Measurements from ENCODE around the gene SULT4A1. TPM values are rescaled to one million over a fixed set of nuclear protein-coding genes. Genes with fewer than 3 reads are reported as not detected.
A peak's percentile ranks its signal among the peaks of the same experiment; 100 is the strongest.

Gene SULT4A1
- total and polyA plus RNA-seq, 2 experiments from 2014 or later, result 1.1 to 2.8 TPM

- no peaks in the 10 kb centered on the region for H3K9me3 ChIP-seq (ENCODE audit: low read depth)
- H3K36me3 ChIP-seq (replicated peaks; ENCODE audit: insufficient read depth, low read depth), result no peaks in the 10 kb centered on the region
- no peak overlapping the region for H2AFZ ChIP-seq
- TF ChIP-seq, protein P1, sequence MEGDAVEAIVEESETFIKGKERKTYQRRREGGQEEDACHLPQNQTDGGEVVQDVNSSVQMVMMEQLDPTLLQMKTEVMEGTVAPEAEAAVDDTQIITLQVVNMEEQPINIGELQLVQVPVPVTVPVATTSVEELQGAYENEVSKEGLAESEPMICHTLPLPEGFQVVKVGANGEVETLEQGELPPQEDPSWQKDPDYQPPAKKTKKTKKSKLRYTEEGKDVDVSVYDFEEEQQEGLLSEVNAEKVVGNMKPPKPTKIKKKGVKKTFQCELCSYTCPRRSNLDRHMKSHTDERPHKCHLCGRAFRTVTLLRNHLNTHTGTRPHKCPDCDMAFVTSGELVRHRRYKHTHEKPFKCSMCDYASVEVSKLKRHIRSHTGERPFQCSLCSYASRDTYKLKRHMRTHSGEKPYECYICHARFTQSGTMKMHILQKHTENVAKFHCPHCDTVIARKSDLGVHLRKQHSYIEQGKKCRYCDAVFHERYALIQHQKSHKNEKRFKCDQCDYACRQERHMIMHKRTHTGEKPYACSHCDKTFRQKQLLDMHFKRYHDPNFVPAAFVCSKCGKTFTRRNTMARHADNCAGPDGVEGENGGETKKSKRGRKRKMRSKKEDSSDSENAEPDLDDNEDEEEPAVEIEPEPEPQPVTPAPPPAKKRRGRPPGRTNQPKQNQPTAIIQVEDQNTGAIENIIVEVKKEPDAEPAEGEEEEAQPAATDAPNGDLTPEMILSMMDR (IDR thresholded peaks at IDR 0.05; ENCODE audit: poor library complexity), result no peak
- TF ChIP-seq EZH2phosphoT487 (IDR thresholded peaks at IDR 0.05; ENCODE audit: low read depth, severe bottlenecking, unreplicated experiment), result no peak
- TF ChIP-seq EZH2 (IDR thresholded peaks at IDR 0.05; ENCODE audit: borderline replicate concordance), result no peak
- H3K9me2 ChIP-seq (replicated peaks; ENCODE audit: insufficient read depth), result no peaks in the 10 kb centered on the region
- H3K27me3 ChIP-seq, result no peaks in the 10 kb centered on the region
- no peaks in the 10 kb centered on the region for H3K79me2 ChIP-seq
- DNase-seq (ENCODE audit: low spot score), result no peak
- H3K4me3 ChIP-seq, result no peak overlapping the region
- H3K4me1 ChIP-seq (ENCODE audit: insufficient read depth), result no peaks in the 10 kb centered on the region
- WGBS (ENCODE audit: low lambda C conversion rate, missing lambda C conversion rate), result 90% methylated on average over 13 of the region's 13 CpGs
- H4K20me1 ChIP-seq (ENCODE audit: insufficient read depth, poor library complexity, severe bottlenecking), result no peaks in the 10 kb centered on the region
- no peak overlapping the region for H3K4me2 ChIP-seq
- H3K27ac ChIP-seq, result no peak overlapping the region
These were observed 12.6 kb downstream of the SULT4A1 start for GRCh38 chr22:43849731-43850130.

DNA sequence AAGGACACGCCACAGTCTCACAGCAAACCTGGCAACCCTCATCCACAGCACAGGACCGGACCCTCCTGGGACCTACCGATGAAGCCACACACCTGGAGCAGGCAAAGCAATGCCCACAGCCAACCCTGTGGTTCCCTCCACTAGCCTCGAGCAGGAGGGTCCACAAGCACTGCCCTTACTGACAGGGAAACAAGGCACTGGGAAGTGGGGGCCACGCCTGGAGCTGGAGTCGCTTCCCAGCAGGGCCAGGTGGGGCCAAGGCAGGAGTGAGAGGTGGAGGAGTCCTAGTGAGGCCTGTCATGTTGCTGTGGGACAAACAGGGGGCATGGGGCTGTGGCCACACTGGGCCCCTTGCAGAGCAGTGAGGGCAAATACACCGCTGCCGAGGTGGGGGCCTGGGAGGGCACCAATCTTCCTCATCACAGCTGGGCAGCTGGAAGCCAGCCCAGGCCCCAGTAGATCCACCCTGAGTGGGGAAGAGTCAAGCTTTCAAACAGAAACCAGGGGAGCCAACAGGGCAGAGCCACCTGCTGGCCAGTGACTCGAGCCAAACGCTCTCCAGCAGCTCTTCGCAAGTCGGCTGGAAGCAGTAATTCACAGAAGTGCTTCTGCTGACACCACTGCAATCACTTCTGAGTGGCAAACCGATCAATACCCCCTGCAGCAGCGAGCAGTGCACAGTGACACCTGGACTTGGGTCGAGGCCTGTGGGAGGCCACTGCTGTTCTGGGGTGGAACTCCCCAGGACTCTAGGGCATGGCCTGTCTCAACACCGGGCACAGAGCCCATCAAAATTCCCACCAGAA is 13.7 kb downstream of the SULT4A1 start:
- TF ChIP-seq, protein P1 (IDR thresholded peaks at IDR 0.05; ENCODE audit: poor library complexity), result peak; percentile 48
- no peak for TF ChIP-seq EZH2 (IDR thresholded peaks at IDR 0.05; ENCODE audit: borderline replicate concordance)
- TF ChIP-seq EZH2phosphoT487 (IDR thresholded peaks at IDR 0.05; ENCODE audit: low read depth, severe bottlenecking, unreplicated experiment), result no peak
- H3K27me3 ChIP-seq, result no peaks in the 10 kb centered on the region
- H3K79me2 ChIP-seq, result no peaks in the 10 kb centered on the region
- H3K4me1 ChIP-seq (ENCODE audit: insufficient read depth), result no peaks in the 10 kb centered on the region
- no peaks in the 10 kb centered on the region for H4K20me1 ChIP-seq (ENCODE audit: insufficient read depth, poor library complexity, severe bottlenecking)
- DNase-seq (ENCODE audit: low spot score), result peak; percentile 69
- no peak overlapping the region for H3K27ac ChIP-seq
- H3K9me3 ChIP-seq (ENCODE audit: low read depth), result no peaks in the 10 kb centered on the region
- H3K36me3 ChIP-seq (replicated peaks; ENCODE audit: insufficient read depth, low read depth), result no peaks in the 10 kb centered on the region
- no peak overlapping the region for H2AFZ ChIP-seq
- no peak overlapping the region for H3K4me3 ChIP-seq
- no peaks in the 10 kb centered on the region for H3K9me2 ChIP-seq (replicated peaks; ENCODE audit: insufficient read depth)
- no peak overlapping the region for H3K4me2 ChIP-seq
- WGBS (ENCODE audit: low lambda C conversion rate, missing lambda C conversion rate), result 57% methylated on average over 16 of the region's 16 CpGs

DNA sequence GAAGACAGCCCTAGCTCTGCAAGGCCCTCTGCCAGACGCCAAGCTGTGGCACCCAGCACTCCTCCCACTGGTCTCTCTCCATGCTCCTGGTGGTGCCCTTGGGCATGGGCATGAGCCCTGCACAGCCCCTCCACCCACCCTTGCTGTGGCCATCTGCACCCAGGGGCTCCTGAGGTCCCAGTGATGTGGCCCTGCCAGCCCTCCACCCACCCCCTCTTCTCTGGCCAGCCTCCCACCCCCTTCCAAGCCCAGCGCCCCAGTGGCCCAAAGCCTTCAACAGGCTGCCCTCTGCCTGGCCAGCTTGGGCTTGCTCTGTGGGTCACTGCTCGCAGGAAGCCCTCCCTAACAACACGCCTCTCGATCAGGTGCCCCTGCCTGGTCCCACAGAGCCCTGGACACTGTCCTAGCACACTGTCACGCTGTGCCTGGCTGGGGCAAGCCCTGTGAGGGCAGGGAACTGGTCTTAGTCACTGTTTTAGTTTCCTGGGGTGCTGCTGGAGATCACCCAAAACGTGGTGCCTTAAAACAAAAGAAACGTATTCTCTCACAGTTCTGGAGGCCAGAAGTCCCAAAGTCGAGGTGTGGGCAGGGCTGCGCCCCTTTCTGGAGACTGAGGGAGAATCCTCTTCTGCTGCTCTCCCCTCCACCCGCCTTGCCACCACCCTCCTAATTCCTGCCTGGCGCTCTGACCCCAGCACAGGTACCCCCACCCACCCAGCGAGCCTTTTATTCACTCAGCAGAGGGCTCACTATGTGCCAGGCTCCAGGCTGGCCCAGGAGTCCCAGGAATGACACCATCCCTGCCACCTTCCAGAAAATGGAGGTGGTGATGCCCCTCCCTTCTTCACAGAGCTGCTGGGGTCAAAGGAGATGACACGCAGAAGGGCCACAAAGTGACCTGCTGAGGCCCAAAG is 14.7 kb downstream of the SULT4A1 start:
- H3K4me3 ChIP-seq, result no peak overlapping the region
- DNase-seq (ENCODE audit: low spot score), result no peak
- H3K79me2 ChIP-seq, result no peaks in the 10 kb centered on the region
- H3K27me3 ChIP-seq, result no peaks in the 10 kb centered on the region
- no peak overlapping the region for H2AFZ ChIP-seq
- 95% methylated on average over 14 of the region's 14 CpGs for WGBS (ENCODE audit: low lambda C conversion rate, missing lambda C conversion rate)
- no peaks in the 10 kb centered on the region for H3K9me2 ChIP-seq (replicated peaks; ENCODE audit: insufficient read depth)
- no peak overlapping the region for H3K4me2 ChIP-seq
- H4K20me1 ChIP-seq (ENCODE audit: insufficient read depth, poor library complexity, severe bottlenecking), result no peaks in the 10 kb centered on the region
- no peak overlapping the region for H3K27ac ChIP-seq
- TF ChIP-seq EZH2phosphoT487 (IDR thresholded peaks at IDR 0.05; ENCODE audit: low read depth, severe bottlenecking, unreplicated experiment) (no peak), EZH2 (IDR thresholded peaks at IDR 0.05; ENCODE audit: borderline replicate concordance) (no peak)
- TF ChIP-seq, protein P1 (IDR thresholded peaks at IDR 0.05; ENCODE audit: poor library complexity), result no peak
- H3K4me1 ChIP-seq (ENCODE audit: insufficient read depth), result no peaks in the 10 kb centered on the region
- H3K9me3 ChIP-seq (ENCODE audit: low read depth), result no peaks in the 10 kb centered on the region
- H3K36me3 ChIP-seq (replicated peaks; ENCODE audit: insufficient read depth, low read depth), result no peaks in the 10 kb centered on the region

Measured in hepatocyte (in vitro differentiated cells).